ENCODE results near the gene RASD2.

GRCh38 chr22:35551549-35552177, 11.0 kb downstream of the RASD2 start:
- no peak for TF ChIP-seq CTCF (IDR thresholded peaks at IDR 0.05)
- no peak for TF ChIP-seq EZH2 (IDR thresholded peaks at IDR 0.05; ENCODE audit: borderline replicate concordance, insufficient read depth, low read depth, low read length, poor library complexity, severe bottlenecking)

All from B cell (primary cell).